Astrocyte of the spinal cord (primary cell): ENCODE results near the gene EIF3A.
A peak's percentile ranks its signal among the peaks of the same experiment; 100 is the strongest.

ENCODE experiments used
- DNase-seq: peaks from one replicate; pipeline ENCODE4 v3.0.0; 2011; ENCODE audit warnings: low read depth, low spot score
- H3K4me3 ChIP-seq: 2 replicates; pipeline ENCODE4 v1.5.1; 2011; ENCODE audit warnings: low read depth, mild to moderate bottlenecking, low read length, moderate library complexity
- CTCF ChIP-seq: IDR thresholded peaks from 2 replicates; pipeline ENCODE4 v1.5.1; 2012; ENCODE audit warnings: low read depth, mild to moderate bottlenecking, low read length, inconsistent platforms
- in situ Hi-C: cut with HindIII; loops from 2 replicates; pipeline ENCODE4 v1.10.0; 2017; ENCODE audit warnings: low sequenced_read_pairs

The EIF3A gene

GRCh38 chr10:119105155-119105554, 24.5 kb upstream of the EIF3A start:
- in situ Hi-C loops, result no loop called here
- no peak for DNase-seq
- no peak for TF ChIP-seq CTCF
- H3K4me3 ChIP-seq, result peak overlapping the region; percentile 70

GRCh38 chr10:119104654-119105015, 24.0 kb upstream of the EIF3A start:
- DNase-seq, result no peak
- no peak for TF ChIP-seq CTCF
- peak overlapping the region; percentile 70 for H3K4me3 ChIP-seq
- in situ Hi-C loops, result no loop called here

GRCh38 chr10:119103903-119104653, 23.5 kb upstream of the EIF3A start, which contains the start of gene DENND10:
Gene DENND10 (plus strand): TSS chr10:119104113. CDS start chr10:119104143, 30 bp downstream.
- in situ Hi-C loops, result no loop called here
- peak; percentile 81 for DNase-seq
- H3K4me3 ChIP-seq, result peak within 1 kb of the TSS; percentile 70
- TF ChIP-seq CTCF, result no peak

GRCh38 chr10:119103241-119103902, 22.8 kb upstream of the EIF3A start:
- no peak for DNase-seq
- TF ChIP-seq CTCF, result no peak
- in situ Hi-C loops, result no loop called here
- peak overlapping the region; percentile 10 for H3K4me3 ChIP-seq

- in situ Hi-C loops, result no loop called here
- no peak overlapping the region for H3K4me3 ChIP-seq
- TF ChIP-seq CTCF, result no peak
- DNase-seq, result no peak
Observed at GRCh38 chr10:119101366-119102098, 20.9 kb upstream of the EIF3A start.

- no peak for DNase-seq
- no peak for TF ChIP-seq CTCF
- in situ Hi-C loops, result no loop called here
- H3K4me3 ChIP-seq, result no peak overlapping the region
Observed at GRCh38 chr10:119100434-119101238, 20.0 kb upstream of the EIF3A start.
